ENCODE measurements around the gene SMIM15.
"Not testable (repeated sequence)": the region's sequence is repeated elsewhere in the genome, so short reads cannot be mapped to it uniquely, and the experiment has no call there.

Gene SMIM15

GRCh38 chr5:61162010-61162831 is at the start of gene SMIM15:
Gene SMIM15, minus strand, starts transcription at chr5:61162468. Its CDS starts 2,297 bp downstream, at chr5:61160171.
- Mint-ChIP-seq H3K27me3 (no peaks in the 10 kb centered on the region), H3K36me3 (peaks cover 23 to 33% of the 10 kb centered on the region in 2 donors), H3K4me1 (peaks cover 16 to 44% of the 10 kb centered on the region in 2 donors), H3K9me3 (no peaks in the 10 kb centered on the region), H3K4me3 (peak within 1 kb of the TSS; percentile 90 to 98), H3K27ac (peak within 1 kb of the TSS; percentile 98)
- ATAC-seq (replicated peaks), result peak; percentile 96
- DNase-seq, result peak; percentile 85

- DNase-seq, result no peak
- peaks cover 3 to 26% of the 10 kb centered on the region in 2 donors for H3K36me3 Mint-ChIP-seq
- ATAC-seq (replicated peaks), result no peak
- H3K27me3 Mint-ChIP-seq, result peaks cover 6 to 15% of the 10 kb centered on the region in 2 donors
- H3K4me1 Mint-ChIP-seq, result peaks cover 1 to 13% of the 10 kb centered on the region in 2 donors
- peaks cover 24 to 30% of the 10 kb centered on the region in 2 donors for H3K9me3 Mint-ChIP-seq
- no peak overlapping the region for H3K4me3 Mint-ChIP-seq
- H3K27ac Mint-ChIP-seq, result no peak overlapping the region
These were observed 45.6 kb upstream of the SMIM15 start for GRCh38 chr5:61207884-61208283.

- Mint-ChIP-seq H3K4me1 (peaks cover 0 to 8% of the 10 kb centered on the region in 2 donors), H3K27ac (no peak overlapping the region), H3K4me3 (no peak overlapping the region), H3K9me3 (peaks cover 23 to 27% of the 10 kb centered on the region in 2 donors), H3K27me3 (peaks cover 7 to 15% of the 10 kb centered on the region in 2 donors), H3K36me3 (peaks cover 3 to 26% of the 10 kb centered on the region in 2 donors)
- DNase-seq (no peak), ATAC-seq (replicated peaks) (no peak)
These were observed 42.7 kb upstream of the SMIM15 start for GRCh38 chr5:61205013-61205412.

DNA sequence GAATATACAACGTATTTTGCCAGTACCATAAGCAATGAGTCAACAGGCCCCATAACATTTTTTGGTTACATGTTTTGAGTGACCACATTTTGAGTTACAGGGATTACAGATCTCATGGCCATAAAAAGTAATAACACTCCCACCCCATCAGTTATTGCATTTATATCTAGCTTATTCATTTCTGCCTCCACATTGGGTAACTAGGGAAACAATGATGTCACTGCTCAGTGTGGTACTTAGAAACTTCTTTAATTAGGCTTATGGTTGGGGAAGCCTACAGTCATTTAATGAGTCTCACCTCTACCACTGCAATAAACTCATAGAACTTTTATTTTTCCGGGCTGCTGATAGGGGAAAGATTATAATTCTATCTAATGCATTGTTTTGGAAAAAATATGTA is 39.9 kb upstream of the SMIM15 start:
- H3K4me3 Mint-ChIP-seq, result no peak overlapping the region
- H3K27ac Mint-ChIP-seq, result no peak overlapping the region
- peaks cover 27 to 30% of the 10 kb centered on the region in 2 donors for H3K27me3 Mint-ChIP-seq
- ATAC-seq (replicated peaks) (peak; percentile 33 to 80), DNase-seq (no peak)
- H3K36me3 Mint-ChIP-seq, result peaks cover 9 to 23% of the 10 kb centered on the region in 2 donors
- H3K4me1 Mint-ChIP-seq, result peaks cover 0 to 3% of the 10 kb centered on the region in 2 donors
- peaks cover 24% of the 10 kb centered on the region in 2 donors for H3K9me3 Mint-ChIP-seq

GRCh38 chr5:61200582-61201155 is 38.4 kb upstream of the SMIM15 start:
- no peak overlapping the region for H3K4me3 Mint-ChIP-seq
- peak; percentile 11 for DNase-seq
- H3K27me3 Mint-ChIP-seq, result peaks cover 25 to 34% of the 10 kb centered on the region in 2 donors
- peaks cover 9 to 17% of the 10 kb centered on the region in 2 donors for H3K36me3 Mint-ChIP-seq
- peaks cover 17 to 18% of the 10 kb centered on the region in 2 donors for H3K9me3 Mint-ChIP-seq
- no peak overlapping the region for H3K27ac Mint-ChIP-seq
- ATAC-seq (replicated peaks), result peak in 1 of 2 donors; percentile 78
- peaks cover 0 to 3% of the 10 kb centered on the region in 2 donors for H3K4me1 Mint-ChIP-seq

DNA sequence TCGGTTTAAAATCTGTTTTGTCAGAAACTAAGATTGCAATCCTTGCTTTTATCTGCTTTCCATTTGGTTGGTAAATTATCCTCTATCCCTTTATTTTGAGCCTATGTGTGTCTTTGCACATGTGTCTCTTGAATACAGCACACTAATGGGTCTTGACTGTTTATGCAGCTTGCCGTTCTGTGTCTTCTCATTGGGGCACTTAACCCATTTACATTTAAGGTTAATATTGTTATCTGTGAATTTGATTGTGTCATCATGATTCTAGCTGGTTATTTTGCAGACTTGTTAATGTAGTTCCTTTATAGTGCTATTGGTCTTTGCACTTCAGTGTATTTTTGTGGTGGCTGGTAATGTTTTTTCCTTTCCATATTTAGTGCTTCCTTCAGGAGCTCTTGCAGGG is 36.3 kb upstream of the SMIM15 start:
- Mint-ChIP-seq H3K4me1 (peaks cover 0 to 3% of the 10 kb centered on the region in 2 donors), H3K36me3 (peaks cover 7 to 10% of the 10 kb centered on the region in 2 donors), H3K9me3 (peaks cover 12 to 15% of the 10 kb centered on the region in 2 donors), H3K27ac (no peak overlapping the region), H3K27me3 (peaks cover 26 to 31% of the 10 kb centered on the region in 2 donors), H3K4me3 (no peak overlapping the region)
- ATAC-seq (replicated peaks) (no peak), DNase-seq (no peak)

- H3K27me3 Mint-ChIP-seq; H3K27ac Mint-ChIP-seq; H3K36me3 Mint-ChIP-seq; ATAC-seq (replicated peaks); H3K4me3 Mint-ChIP-seq; DNase-seq: not testable (repeated sequence)
- H3K9me3 Mint-ChIP-seq, result peaks cover 18 to 20% of the 10 kb centered on the region in 2 donors
- peaks cover 9 to 14% of the 10 kb centered on the region in 2 donors for H3K4me1 Mint-ChIP-seq
These were observed 25.6 kb upstream of the SMIM15 start for GRCh38 chr5:61187826-61188225.

DNA sequence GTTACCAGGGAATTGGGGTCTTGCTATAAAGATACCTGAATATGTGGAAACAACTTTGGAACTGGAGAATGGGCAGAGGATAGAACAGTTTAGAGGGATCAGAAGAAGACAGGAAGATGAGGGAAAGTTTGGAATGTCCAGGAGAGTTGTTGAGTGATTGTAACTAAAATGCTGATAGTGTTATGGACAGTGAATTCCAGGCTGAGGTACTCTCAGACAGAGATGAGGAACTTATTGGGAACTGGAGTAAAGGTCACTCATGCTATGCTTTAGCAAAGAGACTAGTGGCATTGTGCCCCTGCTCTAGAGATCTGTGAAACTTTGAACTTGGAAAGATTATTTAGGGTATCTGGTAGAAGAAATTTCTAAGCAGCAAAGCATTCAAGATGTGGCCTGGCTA is 25.1 kb upstream of the SMIM15 start:
- not testable (repeated sequence) for H3K36me3 Mint-ChIP-seq; ATAC-seq (replicated peaks); DNase-seq; H3K27me3 Mint-ChIP-seq; H3K27ac Mint-ChIP-seq; H3K4me3 Mint-ChIP-seq
- Mint-ChIP-seq H3K4me1 (peaks cover 9 to 18% of the 10 kb centered on the region in 2 donors), H3K9me3 (peaks cover 18 to 20% of the 10 kb centered on the region in 2 donors)

DNA sequence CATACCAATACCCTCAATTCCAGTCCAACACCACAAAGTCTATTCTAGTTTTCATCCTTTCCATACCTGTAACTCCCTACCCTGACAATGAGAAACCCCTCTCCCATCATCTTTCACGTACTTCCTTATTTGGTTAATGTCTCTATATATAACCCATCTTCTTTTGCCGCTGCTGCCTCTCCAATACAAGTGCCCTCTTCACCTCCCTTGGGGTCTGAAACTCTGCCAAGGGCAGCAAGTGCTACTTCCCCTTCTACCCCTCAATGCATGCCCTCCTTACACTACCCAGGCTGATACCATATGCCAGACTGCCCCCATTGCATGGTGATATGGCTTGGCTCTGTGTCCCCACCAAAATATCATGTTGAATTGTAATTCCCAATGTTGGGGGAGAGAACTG is 24.4 kb upstream of the SMIM15 start:
- Mint-ChIP-seq H3K4me1 (peaks cover 9 to 18% of the 10 kb centered on the region in 2 donors), H3K27me3 (peaks cover 0 to 4% of the 10 kb centered on the region in 2 donors), H3K4me3 (no peak overlapping the region), H3K27ac (no peak overlapping the region), H3K36me3 (peaks cover 4 to 8% of the 10 kb centered on the region in 2 donors), H3K9me3 (peaks cover 12 to 15% of the 10 kb centered on the region in 2 donors)
- ATAC-seq (replicated peaks), result peak; percentile 42 to 44
- no peak for DNase-seq

GRCh38 chr5:61184708-61185107 is 22.4 kb upstream of the SMIM15 start:
- no peak overlapping the region for H3K27ac Mint-ChIP-seq
- ATAC-seq (replicated peaks) (no peak), DNase-seq (no peak)
- H3K36me3 Mint-ChIP-seq, result peaks cover 4 to 8% of the 10 kb centered on the region in 2 donors
- H3K27me3 Mint-ChIP-seq, result peaks cover 0 to 4% of the 10 kb centered on the region in 2 donors
- peaks cover 9 to 14% of the 10 kb centered on the region in 2 donors for H3K9me3 Mint-ChIP-seq
- peaks cover 9 to 29% of the 10 kb centered on the region in 2 donors for H3K4me1 Mint-ChIP-seq
- H3K4me3 Mint-ChIP-seq, result no peak overlapping the region

- Mint-ChIP-seq H3K9me3 (peaks cover 9 to 14% of the 10 kb centered on the region in 2 donors), H3K27me3 (peaks cover 0 to 4% of the 10 kb centered on the region in 2 donors), H3K36me3 (peaks cover 4 to 8% of the 10 kb centered on the region in 2 donors), H3K4me1 (peaks cover 9 to 32% of the 10 kb centered on the region in 2 donors), H3K4me3 (no peak overlapping the region), H3K27ac (no peak overlapping the region)
- ATAC-seq (replicated peaks) (no peak), DNase-seq (no peak)
These were observed 21.3 kb upstream of the SMIM15 start for GRCh38 chr5:61183538-61183937.

DNA sequence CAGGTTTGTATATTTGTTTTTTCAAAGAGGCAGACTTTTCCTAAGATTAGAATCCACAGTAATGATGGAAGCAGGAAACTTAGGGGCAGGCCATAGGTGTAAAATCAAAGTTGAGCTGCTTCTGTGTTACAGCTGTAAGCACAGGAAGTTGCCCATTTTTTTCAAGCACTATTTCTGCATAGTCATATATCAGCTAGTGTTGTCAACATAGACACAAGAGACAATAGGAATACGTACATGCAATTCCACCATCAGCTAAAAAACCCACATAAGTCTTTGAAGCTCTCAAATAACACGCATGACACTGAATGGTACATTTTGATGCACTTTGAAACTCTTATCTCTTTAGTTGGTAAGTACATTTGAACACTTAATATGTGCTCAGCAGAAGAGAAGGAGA is 20.2 kb upstream of the SMIM15 start:
- DNase-seq (no peak), ATAC-seq (replicated peaks) (no peak)
- Mint-ChIP-seq H3K4me3 (no peak overlapping the region), H3K36me3 (peaks cover 4 to 8% of the 10 kb centered on the region in 2 donors), H3K4me1 (peaks cover 18 to 42% of the 10 kb centered on the region in 2 donors), H3K9me3 (peaks cover 9 to 11% of the 10 kb centered on the region in 2 donors), H3K27me3 (peaks cover 0 to 4% of the 10 kb centered on the region in 2 donors), H3K27ac (no peak overlapping the region)

DNA sequence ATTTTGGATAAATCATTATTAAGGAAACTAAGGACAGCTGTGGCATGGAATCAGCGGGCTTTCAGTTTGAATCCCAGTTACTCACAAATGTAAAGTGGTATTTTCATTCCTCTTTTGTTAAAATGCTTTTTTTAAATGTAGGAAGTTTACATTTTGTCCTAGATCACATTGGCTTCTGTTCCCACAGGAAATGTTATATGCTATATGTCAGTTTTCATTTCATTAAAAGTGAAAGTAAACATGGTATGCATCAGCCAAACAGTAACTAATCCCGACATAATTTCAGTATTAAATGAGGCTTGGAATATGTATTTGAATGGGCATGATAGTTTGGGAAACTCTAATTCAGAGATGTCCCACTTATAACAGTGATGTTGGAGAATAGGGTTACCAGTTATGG is 18.6 kb upstream of the SMIM15 start:
- peaks cover 14 to 36% of the 10 kb centered on the region in 2 donors for H3K4me1 Mint-ChIP-seq
- peaks cover 0 to 3% of the 10 kb centered on the region in 2 donors for H3K9me3 Mint-ChIP-seq
- H3K27ac Mint-ChIP-seq, result no peak overlapping the region
- ATAC-seq (replicated peaks), result no peak
- no peaks in the 10 kb centered on the region for H3K27me3 Mint-ChIP-seq
- no peaks in the 10 kb centered on the region for H3K36me3 Mint-ChIP-seq
- peak overlapping the region in 1 of 2 donors; percentile 35 for H3K4me3 Mint-ChIP-seq
- no peak for DNase-seq

- ATAC-seq (replicated peaks), result no peak
- H3K27ac Mint-ChIP-seq, result no peak overlapping the region
These were observed 16.4 kb upstream of the SMIM15 start for GRCh38 chr5:61178702-61179101.

More at GRCh38 chr5:61178702-61179101, 16.4 kb upstream of the SMIM15 start:
- DNase-seq, result no peak
- Mint-ChIP-seq H3K36me3 (no peaks in the 10 kb centered on the region), H3K9me3 (peaks cover 0 to 3% of the 10 kb centered on the region in 2 donors), H3K4me3 (no peak overlapping the region), H3K4me1 (peaks cover 14 to 36% of the 10 kb centered on the region in 2 donors), H3K27me3 (no peaks in the 10 kb centered on the region)

Data from stimulated activated naive B cell treated with anti-CD40 and anti-IgM and Interleukin-4, amounts not matched to agents 10 μg/mL and 1 μg/mL and 100 μg/mL, for 72 hours (primary cell).